GM18861 (cell line): Measurements from ENCODE around the gene SCD5.

ENCODE experiments used
- ATAC-seq: cut with Tn5 transposase; IDR thresholded peaks from one replicate; pipeline ENCODE4 v1.9.1; 2021; ENCODE audit not compliant: unreplicated experiment

SCD5 gene

DNA sequence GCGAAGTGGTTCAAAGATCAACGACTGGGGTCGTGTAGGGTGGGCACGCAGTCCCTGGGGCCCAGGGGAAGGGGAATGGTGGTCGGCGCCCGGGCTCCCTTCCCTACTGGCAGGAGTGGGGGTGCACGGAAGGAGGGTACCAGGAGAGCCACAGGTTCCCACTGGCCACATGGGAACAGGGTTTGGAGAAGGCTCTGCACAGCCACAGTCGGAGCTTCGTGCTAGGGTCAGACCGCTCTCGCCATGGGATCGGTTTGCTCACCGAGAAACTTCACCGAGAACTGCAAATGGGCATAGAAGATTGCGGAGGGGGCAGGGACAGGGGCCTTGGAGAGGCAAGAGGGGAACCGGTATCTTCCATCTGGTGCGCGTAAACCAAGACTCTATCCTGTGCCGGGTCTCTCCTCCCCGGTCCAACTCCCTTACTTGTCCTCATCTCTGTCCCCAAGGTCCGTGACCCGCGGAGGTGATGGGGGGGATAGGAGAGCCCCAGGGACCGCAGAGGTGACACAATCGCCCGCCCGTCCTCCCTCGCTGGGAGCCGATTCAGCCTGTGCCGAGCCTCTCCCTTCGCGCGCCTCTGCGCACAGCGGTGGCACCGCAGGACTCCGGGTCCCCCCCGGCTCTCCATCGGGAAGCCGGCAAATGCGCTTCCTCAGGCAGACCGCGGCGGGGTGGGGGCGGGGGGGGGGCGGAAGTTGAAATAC lies 1.0 kb downstream of the SCD5 start:
- no peak for ATAC-seq

DNA sequence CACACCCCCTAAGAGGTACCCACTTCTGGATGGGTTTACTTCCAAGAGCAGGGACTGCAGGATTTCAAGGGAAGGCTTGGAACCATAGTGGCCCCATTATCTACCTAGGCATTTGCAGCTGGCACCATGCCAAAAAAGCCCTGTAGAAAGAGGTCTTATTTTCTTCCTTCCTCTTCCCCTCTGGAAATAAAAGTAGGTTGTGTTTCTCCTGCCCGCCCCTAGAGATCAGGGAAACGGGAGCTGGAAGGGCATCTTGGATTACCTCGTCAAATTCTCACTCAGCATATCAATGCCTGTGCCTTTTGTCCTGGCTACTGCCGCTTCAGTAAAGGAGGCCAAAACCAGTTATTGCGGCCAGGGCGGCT lies 1.6 kb downstream of the SCD5 start:
- ATAC-seq: no peak

DNA sequence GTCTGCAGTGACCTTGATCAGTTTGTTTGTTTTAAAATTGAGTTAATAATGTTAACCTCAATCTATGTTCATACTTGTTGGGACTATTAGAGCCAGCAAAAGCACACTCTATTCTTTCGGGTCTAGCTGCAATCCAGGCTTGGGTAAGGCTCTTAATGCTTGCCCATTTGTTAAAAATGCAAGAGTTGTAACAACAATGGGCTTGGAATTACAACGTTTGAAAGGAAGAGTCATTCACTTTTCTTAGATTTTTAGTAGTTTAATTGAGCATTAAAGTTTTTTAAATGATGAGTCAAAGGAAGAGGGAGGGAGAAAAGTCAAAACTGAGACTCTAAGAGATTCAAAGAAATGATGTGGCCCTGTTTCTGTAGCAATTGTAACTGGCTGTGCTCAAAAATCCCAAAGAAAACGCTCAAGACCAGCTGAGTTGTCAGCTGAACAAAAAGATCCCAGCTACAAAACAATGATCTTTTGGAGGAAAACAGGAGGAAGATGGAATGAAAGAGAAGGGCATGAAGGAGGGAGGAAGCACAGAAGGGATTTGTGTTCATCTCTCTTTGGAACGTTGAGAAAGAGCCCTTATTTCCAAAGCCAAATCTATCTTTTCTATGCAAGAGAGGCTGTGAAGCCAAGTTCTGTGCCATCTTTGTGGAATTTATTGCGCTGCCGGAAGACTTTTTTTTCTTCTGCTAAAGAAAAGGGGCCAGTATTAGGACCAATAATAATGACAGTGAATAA lies 5.5 kb downstream of the SCD5 start:
- no peak for ATAC-seq

DNA sequence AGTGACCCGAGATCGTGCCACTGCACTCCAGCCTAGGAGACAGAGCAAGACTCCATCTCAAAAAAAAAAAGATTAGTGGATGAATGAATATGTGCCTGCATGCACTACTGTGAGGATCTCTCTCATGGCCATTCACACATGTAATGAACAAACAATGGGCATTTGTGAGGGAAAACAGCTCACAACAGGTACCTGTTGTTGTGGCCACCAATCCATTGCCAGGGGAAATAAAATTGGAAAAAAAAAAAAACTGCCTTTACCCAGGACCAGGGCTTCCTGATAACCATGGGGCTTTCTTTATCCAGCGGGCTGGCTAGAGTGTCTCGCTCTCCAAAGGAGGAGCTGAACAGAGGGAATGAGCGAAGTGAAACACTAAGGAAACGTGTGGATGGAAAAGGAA lies 7.4 kb downstream of the SCD5 start:
- ATAC-seq: no peak

DNA sequence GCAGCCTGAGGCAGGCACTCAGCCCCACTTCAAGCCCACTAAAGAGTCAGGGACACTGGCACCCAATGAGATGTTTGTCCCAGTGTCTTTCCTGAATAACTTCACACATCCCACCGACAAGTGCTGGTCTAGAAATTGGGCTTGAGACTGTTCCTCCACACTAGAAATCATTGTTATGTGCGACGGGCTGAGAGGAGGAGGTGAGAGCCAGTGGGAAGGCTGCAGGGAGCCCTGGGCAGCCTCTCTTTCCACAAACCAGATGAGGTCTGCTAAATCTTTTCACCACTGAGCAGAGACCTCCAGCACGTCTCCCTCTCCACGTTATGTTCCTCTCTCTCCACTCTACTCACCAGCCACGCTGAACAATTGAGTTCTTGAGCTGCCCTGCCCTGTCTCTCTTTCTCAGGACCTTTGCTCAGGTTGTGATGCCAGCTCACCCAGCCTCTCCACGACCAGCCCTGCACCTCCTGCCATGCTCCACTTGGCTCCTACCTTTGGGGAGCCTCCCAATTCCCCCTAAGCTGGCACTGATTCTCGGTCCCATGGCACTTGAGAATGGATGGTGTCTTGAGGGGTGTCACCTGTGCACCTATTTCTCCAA lies 8.4 kb downstream of the SCD5 start:
- ATAC-seq: no peak

DNA sequence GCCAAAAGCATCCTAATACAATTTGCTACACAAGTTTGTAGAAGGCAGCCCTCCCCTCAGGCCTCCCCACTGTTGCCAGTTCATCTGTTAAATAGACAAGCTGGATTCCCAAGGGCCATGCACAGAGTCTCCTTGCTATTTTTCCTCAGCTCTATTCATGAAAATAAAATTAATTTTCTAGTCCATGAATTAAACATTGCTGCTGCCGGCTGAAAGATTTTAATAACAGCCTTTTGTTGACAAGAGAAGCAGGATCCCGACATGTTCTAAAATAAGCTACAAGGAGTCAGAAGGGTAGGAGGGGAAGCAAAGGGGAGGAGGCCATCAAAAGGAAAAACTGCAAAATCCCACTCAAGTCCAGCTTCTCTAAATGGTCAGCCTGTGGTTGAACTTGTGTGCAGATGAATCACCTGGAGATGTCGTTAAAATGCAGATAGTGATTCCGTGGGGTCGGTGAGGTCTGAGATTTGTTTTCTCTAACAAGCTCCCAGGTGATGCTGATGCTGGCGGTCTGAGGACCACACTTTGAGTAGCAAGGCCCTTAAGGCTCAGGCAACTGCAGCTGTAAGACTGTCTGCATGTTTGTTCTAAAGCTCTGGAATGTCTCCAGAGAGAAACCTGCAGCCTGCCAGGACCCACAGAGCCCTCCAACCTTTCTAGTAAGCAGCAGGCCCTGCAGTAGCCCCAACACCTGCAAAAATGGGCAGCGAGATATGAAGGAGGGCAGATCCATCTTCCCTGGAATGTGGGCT lies 9.4 kb downstream of the SCD5 start:
- ATAC-seq: no peak

DNA sequence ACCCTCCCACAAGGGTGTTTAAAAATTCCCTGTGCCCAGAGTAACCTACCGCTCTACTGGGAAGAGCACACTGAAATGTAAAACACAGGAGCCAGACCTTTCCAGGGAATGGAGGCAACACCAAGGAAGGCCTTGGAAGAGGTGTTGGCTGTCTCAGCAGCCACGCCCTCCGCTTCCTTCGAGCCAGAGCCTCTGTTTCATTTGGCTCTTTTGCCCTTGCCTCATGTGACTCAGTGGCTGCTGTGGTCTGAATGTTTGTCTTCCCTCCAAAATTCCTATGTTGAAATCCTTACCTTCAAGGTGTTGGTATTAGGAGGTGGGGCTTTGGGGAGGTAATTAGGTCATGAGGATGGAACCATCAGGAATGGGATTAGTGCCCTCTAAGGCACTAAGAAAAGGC lies 11.3 kb downstream of the SCD5 start:
- no peak for ATAC-seq

DNA sequence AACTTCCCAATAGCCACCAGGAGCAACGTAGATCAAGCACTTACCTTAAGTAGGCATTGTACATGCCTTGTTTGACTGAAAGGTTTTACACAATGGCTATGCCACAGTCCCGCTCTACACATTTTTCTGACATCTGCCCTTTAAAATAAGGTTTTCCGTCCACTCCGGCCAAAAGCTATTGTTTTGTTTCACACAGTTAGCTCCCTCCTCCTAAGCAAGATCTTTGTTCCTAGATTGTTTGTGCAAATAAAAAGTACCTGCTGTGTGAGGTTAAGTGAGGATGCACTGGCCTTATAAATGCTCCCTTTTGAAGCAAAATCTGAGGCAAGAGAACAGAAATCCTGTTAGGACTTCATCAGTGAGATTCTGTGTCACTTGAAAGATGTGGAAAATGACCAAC lies 11.8 kb downstream of the SCD5 start:
- no peak for ATAC-seq

DNA sequence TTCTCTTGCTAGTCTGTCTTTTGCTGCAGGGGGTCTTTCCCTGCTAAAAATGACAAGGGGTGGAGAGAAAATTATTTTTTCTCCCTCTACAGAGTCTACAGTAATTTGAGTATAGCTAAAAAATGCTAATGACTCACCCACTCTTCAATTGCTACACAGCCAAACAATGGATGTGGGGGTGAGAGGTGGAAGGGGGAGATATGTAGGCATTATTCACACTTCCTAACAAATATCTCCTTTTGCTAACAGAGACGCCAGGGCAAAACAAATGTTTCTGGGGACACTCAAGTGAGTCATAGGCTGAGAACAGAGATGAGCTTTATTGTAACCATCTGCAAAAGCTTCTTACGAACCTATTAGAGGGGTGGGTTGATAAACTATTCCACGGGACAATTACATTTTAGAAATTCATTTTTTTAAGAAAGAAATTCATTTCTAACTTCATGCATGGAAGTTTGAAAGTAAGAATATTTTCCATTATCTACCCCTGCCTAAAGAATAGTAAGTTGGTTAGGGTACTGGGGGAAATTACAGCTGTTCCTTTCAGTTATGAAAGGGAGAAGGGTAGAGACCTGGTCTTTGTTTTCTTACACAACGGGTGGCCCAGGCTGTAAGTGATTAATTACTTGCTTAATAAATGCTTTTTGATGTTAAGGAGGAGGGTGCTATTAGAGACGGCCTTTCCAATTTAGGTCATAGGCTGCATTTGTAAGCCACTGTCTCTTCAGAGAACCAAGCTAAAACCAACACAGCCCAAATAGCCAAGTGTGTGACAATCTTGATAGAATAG lies 12.8 kb downstream of the SCD5 start:
- no peak for ATAC-seq

DNA sequence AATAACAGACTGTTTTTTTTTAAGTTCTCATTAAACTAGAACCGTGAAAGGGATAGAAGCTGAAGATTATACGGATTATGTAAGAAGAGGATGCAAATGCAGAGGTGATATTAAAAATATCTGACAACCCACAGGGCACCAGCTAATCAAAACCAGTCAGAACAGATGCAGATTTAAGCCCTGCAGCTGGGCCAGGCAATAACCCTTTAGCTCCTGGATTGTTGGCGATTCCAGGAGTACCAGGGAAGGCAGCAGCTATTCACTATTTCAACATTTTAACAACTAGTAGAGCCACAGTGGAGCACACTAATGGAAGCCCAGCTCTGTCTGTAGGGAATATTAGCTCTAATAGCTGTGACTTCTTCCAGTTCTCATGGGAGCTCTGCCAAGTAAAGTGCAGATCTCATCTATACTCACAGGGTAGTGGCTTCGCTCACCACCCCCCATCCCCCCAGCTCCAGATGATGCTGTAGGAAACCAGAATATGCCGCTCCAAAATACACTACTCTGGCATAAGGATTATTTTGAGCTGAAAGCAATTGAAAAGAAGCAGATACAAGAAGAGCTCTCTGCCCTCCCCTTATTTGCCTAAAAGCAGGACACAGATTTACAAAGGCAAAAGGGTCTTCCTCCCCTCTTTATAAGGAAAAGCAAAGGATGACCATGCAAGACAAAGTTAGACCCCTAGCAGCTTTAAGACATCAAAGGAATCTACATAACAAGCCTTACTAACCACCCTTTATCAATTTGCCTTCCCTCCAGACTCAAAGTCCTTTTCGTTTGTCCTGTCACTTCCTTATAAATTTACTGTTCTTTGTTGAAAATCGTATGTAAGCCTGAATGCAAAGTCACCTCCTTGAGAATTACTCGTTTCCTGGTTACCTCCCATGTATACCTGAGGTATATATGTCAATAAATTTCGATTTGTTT lies 13.7 kb downstream of the SCD5 start:
- no peak for ATAC-seq

DNA sequence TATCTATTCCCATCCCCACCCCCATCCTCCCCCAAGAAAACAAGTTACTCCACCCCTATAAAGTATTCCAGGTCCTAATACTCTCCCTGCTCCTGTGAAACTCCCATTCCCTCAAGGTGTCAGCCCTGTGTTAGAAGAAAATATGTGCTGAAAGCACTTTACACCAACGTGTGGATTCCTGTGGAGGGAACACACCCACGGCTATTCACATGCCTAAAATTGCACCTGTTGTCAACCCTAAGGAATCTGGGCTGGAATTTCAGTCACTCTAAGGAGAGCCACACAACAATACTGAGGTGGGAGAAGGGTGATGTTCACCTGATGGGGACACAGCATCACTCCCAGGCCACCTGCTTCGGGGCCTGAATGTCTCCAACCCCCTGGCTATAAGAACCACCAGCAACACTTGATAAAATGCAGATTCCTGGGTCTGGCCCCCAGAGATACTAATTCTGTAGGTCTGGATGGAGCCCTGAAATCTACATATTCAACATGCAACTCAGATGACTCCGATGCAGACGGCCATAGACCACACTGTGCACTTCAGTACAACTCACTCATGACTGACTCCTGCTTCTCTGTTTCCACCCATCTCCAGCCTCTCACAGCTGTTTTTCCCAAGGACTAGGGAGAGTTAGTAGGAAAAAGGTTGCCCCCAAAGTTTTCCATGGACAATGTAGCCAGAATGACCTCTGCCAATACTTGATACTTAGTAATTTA lies 15.8 kb downstream of the SCD5 start:
- ATAC-seq: no peak

DNA sequence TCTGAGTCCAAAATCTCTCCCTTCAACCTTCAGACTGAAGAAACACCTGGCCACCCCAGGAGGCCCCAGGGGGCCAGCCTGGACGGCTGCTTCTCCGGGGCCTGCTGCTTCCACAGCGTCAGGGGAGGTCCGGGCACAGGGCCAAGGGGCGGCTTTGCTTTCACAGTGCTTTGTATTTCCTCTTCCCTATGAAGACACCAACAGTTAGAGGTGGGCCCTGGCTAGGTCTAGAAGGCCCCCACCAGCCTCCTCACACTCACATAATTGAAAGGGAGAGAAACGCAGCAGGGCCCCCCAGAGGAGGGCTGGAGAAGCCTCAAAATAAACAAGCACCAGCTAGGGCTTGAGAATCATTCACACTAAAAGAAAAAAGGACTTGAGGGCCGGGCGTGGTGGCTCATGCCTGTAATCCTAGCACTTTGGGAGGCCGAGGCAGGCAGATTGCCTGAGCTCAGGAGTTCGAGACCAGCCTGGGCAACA lies 17.8 kb downstream of the SCD5 start:
- peak; percentile 52 for ATAC-seq

DNA sequence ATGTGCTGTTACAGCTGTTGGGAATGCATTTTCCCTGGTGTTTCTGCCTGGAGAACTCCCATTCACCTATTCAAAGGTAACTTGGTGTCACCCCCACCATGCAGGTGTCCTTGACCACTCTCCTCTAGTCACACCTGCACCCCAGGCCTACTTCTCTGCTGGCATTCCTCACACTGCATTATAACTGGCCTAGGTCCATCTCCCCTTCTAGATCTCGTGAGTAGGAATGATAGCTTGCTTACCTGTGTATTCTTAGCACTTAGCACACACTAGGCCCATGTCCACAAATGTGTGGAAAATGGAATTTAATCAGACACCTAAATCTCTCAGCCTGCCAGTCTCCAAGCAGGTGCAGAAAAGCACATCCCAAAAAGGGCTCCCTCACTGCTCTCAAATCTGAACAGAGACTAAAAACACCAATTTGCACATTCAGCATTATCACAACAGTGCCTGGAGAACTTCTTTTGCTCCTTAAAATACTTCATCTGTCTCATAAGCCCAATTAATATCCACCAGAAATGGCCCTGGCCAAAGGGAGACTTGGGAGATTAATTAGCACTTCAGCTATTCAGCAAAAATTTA lies 18.3 kb downstream of the SCD5 start:
- no peak for ATAC-seq

DNA sequence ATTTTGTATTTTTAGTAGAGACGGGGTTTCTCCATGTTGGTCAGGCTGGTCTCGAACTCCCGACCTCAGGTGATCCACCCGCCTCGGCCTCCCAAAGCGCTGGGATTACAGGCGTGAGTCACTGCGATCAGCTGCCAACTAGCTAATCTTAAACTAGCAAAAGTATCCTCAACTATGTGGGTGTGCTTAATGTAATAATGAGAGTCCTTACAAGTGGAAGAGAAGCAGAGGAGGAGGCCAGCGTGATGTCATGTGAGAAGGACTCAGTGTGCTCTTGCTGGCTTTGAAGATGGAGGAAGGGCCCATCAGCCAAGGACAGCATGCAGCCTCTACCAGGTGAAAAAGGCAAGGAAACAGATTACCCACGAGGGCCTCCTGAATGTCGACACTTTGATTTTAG lies 19.6 kb downstream of the SCD5 start:
- ATAC-seq: no peak

DNA sequence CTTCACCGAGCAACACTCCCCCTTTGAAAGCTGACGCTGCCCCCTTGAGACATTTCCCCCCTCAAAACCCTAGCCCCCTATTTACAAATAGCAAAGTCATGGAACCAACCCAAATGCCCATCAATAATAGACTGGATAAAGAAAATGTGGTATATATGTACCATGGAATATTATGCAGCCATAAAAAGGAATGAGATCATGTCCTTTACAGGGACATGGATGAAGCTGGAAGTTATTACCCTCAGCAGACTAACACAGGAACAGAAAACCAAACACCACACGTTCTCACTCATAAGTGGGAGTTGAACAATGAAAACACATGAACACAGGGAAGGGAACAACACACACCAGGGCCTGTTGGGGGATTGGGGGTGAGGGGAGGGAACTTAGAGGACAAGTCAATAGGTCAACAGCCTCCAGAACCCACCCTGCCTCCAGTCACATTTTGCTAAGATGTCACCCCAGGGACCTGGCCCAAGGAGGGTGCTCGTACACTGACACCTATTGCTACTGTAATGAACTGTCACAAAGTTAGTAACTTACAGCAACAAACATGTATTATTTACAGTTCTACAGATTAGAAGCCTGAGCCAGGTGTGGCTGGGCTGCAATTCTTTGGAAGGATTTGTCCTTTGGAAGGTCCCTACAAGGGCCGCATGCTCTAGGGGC lies 20.6 kb downstream of the SCD5 start:
- ATAC-seq: no peak

DNA sequence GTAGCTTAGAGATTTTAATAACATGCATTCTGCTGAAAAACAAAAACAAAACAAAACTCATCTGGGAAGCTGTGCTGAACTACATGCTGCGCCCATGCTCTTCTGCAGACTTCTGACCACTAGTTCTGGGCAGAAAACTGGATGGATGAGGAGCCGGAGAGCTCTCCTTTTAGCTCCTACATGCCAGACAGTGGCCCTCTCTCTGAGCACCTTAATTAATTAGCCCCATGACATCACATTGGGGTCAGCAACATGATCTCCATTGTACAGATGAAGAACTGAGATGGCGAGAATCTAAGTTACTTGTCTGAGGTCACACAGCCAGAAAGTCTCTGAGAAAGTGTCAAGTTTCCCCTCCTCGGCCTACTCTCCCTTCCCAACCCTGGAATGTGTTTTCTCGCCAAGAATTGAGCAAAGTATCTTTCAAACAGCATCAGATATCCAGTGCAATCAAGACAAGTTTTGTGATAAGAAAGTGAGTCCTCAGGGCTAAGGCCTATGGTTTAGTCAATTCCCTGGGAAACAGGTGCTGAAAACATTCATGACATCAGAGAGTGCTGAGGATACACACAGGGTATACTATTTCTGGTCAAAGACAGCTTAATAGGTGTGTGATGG lies 21.6 kb downstream of the SCD5 start:
- ATAC-seq: no peak

DNA sequence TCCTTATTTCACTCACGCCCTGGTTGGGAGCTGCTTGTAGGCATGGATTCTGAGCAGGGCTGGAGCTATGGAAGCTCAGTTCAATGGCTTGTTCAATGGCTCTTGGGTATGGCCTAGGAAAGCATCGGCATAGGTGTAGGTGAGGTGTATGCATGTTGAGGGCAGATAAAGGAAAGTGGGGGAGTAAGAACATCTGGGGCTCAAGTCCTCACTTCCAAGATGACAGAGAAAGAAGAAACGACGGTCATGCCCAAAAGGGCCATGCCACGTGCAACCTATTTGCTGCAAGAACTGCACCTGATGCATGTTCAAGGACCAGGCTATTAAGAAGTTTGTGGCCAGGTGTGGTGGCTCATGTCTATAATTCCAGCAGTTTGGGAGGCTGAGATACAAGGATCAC lies 23.4 kb downstream of the SCD5 start:
- no peak for ATAC-seq

DNA sequence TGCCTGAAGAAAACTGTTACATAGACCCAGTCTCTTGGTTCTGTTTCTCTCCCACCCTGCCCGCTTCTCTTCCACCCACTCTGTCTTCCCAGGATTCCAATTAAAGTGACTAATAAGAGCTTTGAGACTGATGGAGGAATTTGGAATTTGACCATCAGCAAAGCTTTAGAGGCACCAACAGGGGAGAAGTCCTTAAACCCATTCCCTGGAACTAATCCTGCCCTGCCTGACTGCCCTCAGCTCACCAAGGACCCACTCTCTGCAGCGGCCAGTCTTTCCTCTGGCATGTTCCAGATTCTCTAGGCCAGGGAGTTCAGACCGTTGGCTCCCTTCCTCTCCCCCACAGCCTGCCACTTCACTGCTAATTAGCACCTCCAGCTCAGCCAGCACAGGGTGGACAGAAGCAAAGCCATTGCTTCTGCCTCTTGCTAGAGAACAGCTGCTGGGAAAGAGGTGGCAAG lies 23.9 kb downstream of the SCD5 start:
- no peak for ATAC-seq
